Central memory CD8-positive, alpha-beta T cell (primary cell): ENCODE results near the gene TBL2.
"Not testable (repeated sequence)": the region's sequence is repeated elsewhere in the genome, so short reads cannot be mapped to it uniquely, and the experiment has no call there.

Experiments
- ATAC-seq: fragments of 150-1000 bp; cut with Tn5 transposase; replicated peaks from 2 replicates; pipeline ENCODE4 v1.10.0; 2022; ENCODE audit warnings: mild to moderate bottlenecking, moderate FRiP score, moderate number of reproducible peaks; ENCODE audit not compliant: poor library complexity, severe bottlenecking; ENCODE audit errors: extremely low read depth
- DNase-seq, 2 donors: peaks; one replicate each; pipeline ENCODE4 v3.0.0; 2021; ENCODE audit warnings: low spot score in 2 of 2
- H3K27ac Mint-ChIP-seq: one replicate; pipeline ENCODE4 v1.8.0; 2022; ENCODE audit warnings: low read depth, mild to moderate bottlenecking, moderate library complexity, mixed read lengths
- H3K27me3 Mint-ChIP-seq: one replicate; pipeline ENCODE4 v1.8.0; 2022; ENCODE audit warnings: mixed read lengths
- H3K36me3 Mint-ChIP-seq: one replicate; pipeline ENCODE4 v1.8.0; 2022; ENCODE audit warnings: mild to moderate bottlenecking, moderate library complexity, mixed read lengths; ENCODE audit not compliant: insufficient read depth
- H3K4me1 Mint-ChIP-seq: one replicate; pipeline ENCODE4 v1.8.0; 2022; ENCODE audit warnings: mixed read lengths
- H3K4me3 Mint-ChIP-seq: one replicate; pipeline ENCODE4 v1.8.0; 2022; ENCODE audit warnings: mild to moderate bottlenecking, moderate library complexity, mixed read lengths
- H3K9me3 Mint-ChIP-seq: one replicate; pipeline ENCODE4 v1.8.0; 2022; ENCODE audit warnings: mixed read lengths

Gene TBL2

GRCh38 chr7:73532224-73532623 is 46.2 kb downstream of the TBL2 start:
- peaks cover 3% of the 10 kb centered on the region for H3K4me1 Mint-ChIP-seq

GRCh38 chr7:73530800-73531199 is 47.6 kb downstream of the TBL2 start:
- Mint-ChIP-seq H3K36me3 (peaks cover 12% of the 10 kb centered on the region), H3K4me3 (no peak overlapping the region), H3K4me1 (peaks cover 10% of the 10 kb centered on the region), H3K27me3 (no peaks in the 10 kb centered on the region), H3K27ac (no peak overlapping the region), H3K9me3 (no peaks in the 10 kb centered on the region)
- no peak for ATAC-seq
- no peak for DNase-seq

More at GRCh38 chr7:73532224-73532623, 46.2 kb downstream of the TBL2 start:
- ATAC-seq (no peak), DNase-seq (no peak)
- Mint-ChIP-seq H3K9me3 (no peaks in the 10 kb centered on the region), H3K4me3 (no peak overlapping the region), H3K36me3 (peaks cover 19% of the 10 kb centered on the region), H3K27ac (no peak overlapping the region), H3K27me3 (no peaks in the 10 kb centered on the region)

GRCh38 chr7:73526896-73527821 is 51.2 kb downstream of the TBL2 start:
- no peaks in the 10 kb centered on the region for H3K27me3 Mint-ChIP-seq
- H3K36me3 Mint-ChIP-seq = peaks cover 7% of the 10 kb centered on the region
- DNase-seq (no peak), ATAC-seq (no peak)
- H3K27ac Mint-ChIP-seq = peak overlapping the region; percentile 84
- H3K9me3 Mint-ChIP-seq = no peaks in the 10 kb centered on the region
- peak overlapping the region; percentile 10 for H3K4me3 Mint-ChIP-seq
- H3K4me1 Mint-ChIP-seq = peaks cover 33% of the 10 kb centered on the region

- H3K27ac Mint-ChIP-seq, H3K4me3 Mint-ChIP-seq, H3K27me3 Mint-ChIP-seq, H3K9me3 Mint-ChIP-seq, ATAC-seq, H3K36me3 Mint-ChIP-seq, DNase-seq: not testable (repeated sequence)
- H3K4me1 Mint-ChIP-seq = peaks cover 36% of the 10 kb centered on the region
Observed at GRCh38 chr7:73526158-73526494, 52.3 kb downstream of the TBL2 start.

GRCh38 chr7:73522105-73522872 is 56.1 kb downstream of the TBL2 start, which contains the start of gene BAZ1B:
Gene BAZ1B, minus strand, starts transcription at chr7:73522293. Its CDS starts 360 bp downstream, at chr7:73521933.
- peak; percentile 95 for ATAC-seq
- DNase-seq = peak; percentile 82 to 91
- H3K4me3 Mint-ChIP-seq = peak within 1 kb of the TSS; percentile 96
- peaks cover 70% of the 10 kb centered on the region for H3K4me1 Mint-ChIP-seq
- peaks cover 23% of the 10 kb centered on the region for H3K36me3 Mint-ChIP-seq
- no peaks in the 10 kb centered on the region for H3K27me3 Mint-ChIP-seq
- H3K9me3 Mint-ChIP-seq = no peaks in the 10 kb centered on the region
- H3K27ac Mint-ChIP-seq = peak within 1 kb of the TSS; percentile 99

GRCh38 chr7:73521636-73522104 is 56.7 kb downstream of the TBL2 start:
- peak in 1 of 2 donors; percentile 25 for DNase-seq
- Mint-ChIP-seq H3K4me3 (peak overlapping the region; percentile 96), H3K9me3 (no peaks in the 10 kb centered on the region), H3K4me1 (peaks cover 67% of the 10 kb centered on the region), H3K27me3 (no peaks in the 10 kb centered on the region), H3K27ac (peak overlapping the region; percentile 99), H3K36me3 (peaks cover 25% of the 10 kb centered on the region)
- ATAC-seq = peak; percentile 25

GRCh38 chr7:73520673-73521635 is 57.4 kb downstream of the TBL2 start:
- Mint-ChIP-seq H3K9me3 (no peaks in the 10 kb centered on the region), H3K36me3 (peaks cover 28% of the 10 kb centered on the region), H3K4me1 (peaks cover 66% of the 10 kb centered on the region), H3K27me3 (no peaks in the 10 kb centered on the region), H3K4me3 (peak overlapping the region; percentile 96), H3K27ac (peak overlapping the region; percentile 91)
- ATAC-seq = no peak
- no peak for DNase-seq

- no peak for DNase-seq
- Mint-ChIP-seq H3K4me3 (peak overlapping the region; percentile 96), H3K9me3 (no peaks in the 10 kb centered on the region), H3K27ac (peak overlapping the region; percentile 91), H3K27me3 (no peaks in the 10 kb centered on the region), H3K4me1 (peaks cover 60% of the 10 kb centered on the region), H3K36me3 (peaks cover 32% of the 10 kb centered on the region)
- ATAC-seq = no peak
Observed at GRCh38 chr7:73519867-73520672, 58.3 kb downstream of the TBL2 start.

- Mint-ChIP-seq H3K4me3 (peak overlapping the region; percentile 96), H3K27ac (peak overlapping the region; percentile 91), H3K4me1 (peaks cover 64% of the 10 kb centered on the region), H3K36me3 (peaks cover 44% of the 10 kb centered on the region), H3K27me3 (no peaks in the 10 kb centered on the region), H3K9me3 (no peaks in the 10 kb centered on the region)
- DNase-seq (no peak), ATAC-seq (no peak)
Observed at GRCh38 chr7:73518470-73518869, 59.9 kb downstream of the TBL2 start.
